Myocyte (in vitro differentiated cells): ENCODE measurements around the gene HIPK3. TPM values are rescaled to one million over a fixed set of nuclear protein-coding genes. Genes with fewer than 3 reads are reported as not detected.
A peak's percentile ranks its signal among the peaks of the same experiment; 100 is the strongest.
"Not testable (repeated sequence)": the region's sequence is repeated elsewhere in the genome, so short reads cannot be mapped to it uniquely, and the experiment has no call there.

ENCODE experiments used
- DNase-seq: peaks from one replicate; pipeline ENCODE4 v3.0.0-alpha.2; 2012; ENCODE audit warnings: low read depth
- polyA plus RNA-seq: library from polyadenylated mRNA; unstranded; fragments of >200 nt; gene quantifications from one replicate; pipeline ENCODE4 v1.2.1, GENCODE V29; 2012; ENCODE audit warnings: missing spikeins
- total RNA-seq: library from RNA; depleted of rRNA; stranded (reverse); fragments of >200 nt; gene quantifications from 2 replicates; pipeline ENCODE4 v1.2.3, GENCODE V29; 2014

The HIPK3 gene
- 166 and 185 TPM in 2 replicates for total RNA-seq
- polyA plus RNA-seq: 34.1 TPM

GRCh38 chr11:33257160-33257896, at the start of gene HIPK3:
Gene HIPK3 (plus strand): TSS chr11:33257381.
- peak; percentile 82 for DNase-seq

GRCh38 chr11:33207408-33207985, 49.7 kb upstream of the HIPK3 start:
- peak; percentile 56 for DNase-seq

DNA sequence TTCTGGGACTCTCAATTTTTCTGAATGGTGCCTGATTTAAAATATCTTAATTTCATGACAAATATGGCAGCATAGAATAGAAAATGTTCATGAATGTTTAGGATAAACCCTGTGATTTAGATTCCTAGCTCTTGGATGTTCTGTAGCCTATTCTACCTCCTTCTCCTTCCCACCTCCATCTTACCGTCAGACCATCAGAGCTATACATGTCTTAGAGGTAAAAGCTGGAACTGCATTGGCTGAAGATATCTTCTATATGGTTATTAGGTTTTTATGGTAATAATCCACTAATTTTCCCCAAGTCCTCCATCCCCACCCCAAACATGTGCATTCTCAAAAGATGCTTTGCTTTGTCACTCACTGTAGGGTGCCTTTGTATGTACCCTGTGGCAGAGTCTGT, 49.0 kb upstream of the HIPK3 start:
- no peak for DNase-seq

- no peak for DNase-seq
Measured at GRCh38 chr11:33211153-33211552, 46.0 kb upstream of the HIPK3 start.

DNA sequence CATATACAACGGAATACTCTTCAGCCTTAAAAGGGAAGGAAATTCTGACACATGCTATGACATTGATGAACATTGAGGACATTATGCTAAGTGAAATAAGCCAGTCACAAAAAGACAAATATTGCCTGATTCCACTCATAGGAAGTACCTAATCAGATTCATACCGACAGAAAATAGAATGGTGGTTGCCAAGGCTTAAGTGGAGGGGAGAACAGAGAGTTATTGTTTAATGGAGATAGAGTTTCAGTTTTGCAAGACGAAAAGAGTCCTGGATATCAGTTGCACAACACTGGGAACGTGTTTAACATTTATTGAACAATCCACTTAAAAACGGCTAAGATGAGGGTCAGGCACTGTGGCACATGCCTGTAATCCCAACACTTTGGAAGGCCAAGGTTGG, 45.6 kb upstream of the HIPK3 start:
- no peak for DNase-seq

DNA sequence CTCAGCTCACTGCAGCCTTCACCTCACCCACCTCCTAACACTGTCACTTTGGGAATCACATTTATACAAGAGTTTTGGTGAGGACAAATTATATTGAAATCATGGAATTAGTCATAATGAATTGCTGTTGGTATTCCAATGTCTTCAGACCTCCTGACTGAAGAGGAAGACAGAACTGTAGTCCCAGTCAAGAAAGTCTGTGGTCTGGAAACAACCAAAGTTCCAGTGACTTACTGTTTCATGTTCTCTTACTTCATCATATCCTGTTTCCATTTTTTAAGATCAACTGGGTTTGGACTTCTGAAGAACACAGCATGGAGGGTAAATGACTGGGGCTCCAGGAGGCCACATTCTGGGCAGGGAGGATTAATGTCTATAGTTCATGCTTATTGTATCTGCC, 43.0 kb upstream of the HIPK3 start:
- no peak for DNase-seq

DNA sequence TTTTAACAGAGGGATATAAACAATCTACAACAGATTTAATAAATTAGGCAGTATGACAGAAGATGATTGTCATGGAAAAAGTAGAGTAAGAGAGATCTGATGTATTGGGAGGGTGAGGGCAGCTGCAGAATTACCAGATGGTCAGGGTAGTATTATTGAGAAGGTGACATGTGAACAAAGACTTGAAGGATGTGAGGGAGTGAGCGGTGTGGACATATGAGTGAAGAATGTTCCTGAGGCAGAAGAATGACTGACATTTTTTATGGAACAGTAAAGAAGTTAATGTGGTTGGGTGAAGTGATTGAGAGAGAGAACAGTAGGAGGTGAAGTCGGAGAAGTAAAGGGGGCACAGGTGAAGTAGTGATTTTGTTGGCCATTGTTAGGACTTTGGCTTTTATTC, 42.4 kb upstream of the HIPK3 start:
- DNase-seq: no peak

GRCh38 chr11:33216676-33217075, 40.5 kb upstream of the HIPK3 start:
- DNase-seq: not testable (repeated sequence)

GRCh38 chr11:33222052-33222750, 35.0 kb upstream of the HIPK3 start:
- no peak for DNase-seq

- no peak for DNase-seq
Measured at GRCh38 chr11:33225371-33225770, 31.8 kb upstream of the HIPK3 start.

DNA sequence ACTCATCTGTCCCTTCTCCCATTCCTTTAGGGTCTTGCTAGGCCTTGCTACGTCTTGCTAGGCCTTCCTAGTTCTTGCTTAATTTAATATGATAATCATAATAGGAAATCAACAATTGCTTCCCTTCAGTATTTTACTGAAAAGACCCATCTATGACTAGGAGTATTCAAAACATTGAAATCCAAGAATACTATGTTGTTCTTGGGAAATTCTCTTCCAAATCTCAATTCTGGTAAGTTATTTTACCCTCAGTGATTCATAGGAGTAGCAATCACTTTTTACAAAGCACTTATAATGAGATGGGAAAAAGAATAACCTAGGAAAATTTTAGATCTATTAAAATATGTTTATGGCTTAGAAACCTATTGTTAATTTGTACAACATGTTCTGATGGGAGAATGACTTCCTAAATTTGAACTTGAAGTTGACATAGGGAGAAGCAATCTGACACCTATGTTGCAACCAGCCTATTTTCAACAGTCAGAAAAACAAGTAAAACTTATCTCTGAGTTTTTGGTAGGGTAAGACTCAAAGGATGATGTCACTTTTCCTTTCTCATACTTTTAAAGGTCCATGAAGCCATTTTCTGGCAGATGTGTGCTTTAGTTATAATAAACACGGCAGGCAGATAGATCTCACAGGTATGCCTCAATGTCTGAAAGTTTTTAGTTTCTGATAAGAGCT, 29.5 kb upstream of the HIPK3 start:
- DNase-seq: peak; percentile 14

DNA sequence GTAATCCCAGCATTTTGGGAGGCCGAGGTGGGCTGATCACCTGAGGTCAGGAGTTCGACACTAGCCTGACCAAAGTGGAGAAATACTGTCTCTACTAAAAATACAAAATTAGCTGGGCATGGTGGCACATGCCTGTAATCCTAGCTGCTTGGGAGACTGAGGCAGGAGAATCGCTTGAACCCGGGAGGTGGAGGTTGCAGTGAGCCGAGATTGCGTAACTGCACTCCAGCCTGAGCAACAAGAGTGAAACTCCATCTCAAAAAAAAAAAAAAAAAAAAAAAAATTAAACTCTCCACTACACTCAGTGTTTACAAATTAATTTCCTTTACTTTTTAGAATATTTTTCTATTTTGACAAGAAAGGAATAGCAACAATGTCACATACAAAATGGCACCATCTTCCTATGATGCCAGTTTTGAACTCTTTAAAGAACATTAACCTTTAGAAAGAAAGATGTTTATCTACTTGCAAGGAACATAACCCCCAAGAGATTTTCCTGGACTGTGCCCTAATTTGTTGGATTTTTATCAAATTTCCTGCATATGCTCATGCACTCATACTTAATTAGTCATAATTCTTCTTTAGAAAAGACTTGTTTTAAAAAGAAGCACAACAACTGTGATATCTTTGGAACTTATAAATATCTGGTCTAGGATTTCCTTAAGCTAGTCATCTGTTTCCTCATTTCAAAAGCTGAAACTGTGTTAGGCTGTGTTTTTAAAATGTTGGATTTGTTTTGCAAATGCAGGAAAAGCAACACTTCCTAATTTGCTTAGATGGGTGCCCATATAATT, 22.6 kb upstream of the HIPK3 start:
- DNase-seq: peak; percentile 22

DNA sequence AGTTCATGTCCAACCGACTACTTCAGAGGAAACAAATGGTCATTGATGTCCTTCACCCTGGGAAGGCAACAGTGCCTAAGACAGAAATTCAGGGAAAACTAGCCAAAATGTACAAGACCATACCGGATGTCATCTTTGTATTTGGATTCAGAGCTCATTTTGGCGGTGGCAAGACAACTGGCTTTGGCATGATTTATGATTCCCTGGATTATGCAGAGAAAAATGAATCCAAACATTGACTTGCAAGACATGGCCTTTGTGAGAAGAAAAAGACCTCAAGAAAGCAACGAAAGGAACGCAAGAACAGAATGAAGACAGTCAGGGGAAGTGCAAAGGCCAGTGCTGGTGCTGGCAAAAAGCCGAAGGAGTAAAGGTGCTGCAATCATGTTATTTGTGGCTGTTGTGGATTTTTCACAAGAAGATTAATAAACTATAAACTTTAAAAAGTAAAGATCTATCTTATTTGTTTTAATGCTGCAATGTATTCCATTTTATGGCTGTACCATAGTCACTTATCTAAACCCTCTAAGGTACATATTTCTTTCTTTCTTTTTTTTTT, 20.1 kb upstream of the HIPK3 start:
- DNase-seq: peak; percentile 24

DNA sequence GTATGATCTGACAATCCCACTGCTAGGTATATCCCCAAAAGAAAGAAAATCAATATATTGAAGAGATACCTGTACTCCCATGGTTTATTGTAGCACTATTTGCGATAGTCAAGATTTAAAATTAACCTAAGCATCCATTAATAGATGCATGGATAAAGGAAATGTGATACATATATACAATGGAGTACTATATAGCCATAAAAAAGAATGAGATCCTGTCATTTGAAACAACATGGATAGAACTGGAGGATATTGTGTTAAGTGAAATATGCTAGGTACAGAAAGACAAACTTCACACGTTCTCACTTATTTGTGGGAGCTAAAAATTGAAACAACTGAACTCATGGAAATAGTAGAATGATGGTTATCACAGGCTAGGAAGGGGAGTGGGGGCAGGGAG, 14.6 kb upstream of the HIPK3 start:
- no peak for DNase-seq

DNA sequence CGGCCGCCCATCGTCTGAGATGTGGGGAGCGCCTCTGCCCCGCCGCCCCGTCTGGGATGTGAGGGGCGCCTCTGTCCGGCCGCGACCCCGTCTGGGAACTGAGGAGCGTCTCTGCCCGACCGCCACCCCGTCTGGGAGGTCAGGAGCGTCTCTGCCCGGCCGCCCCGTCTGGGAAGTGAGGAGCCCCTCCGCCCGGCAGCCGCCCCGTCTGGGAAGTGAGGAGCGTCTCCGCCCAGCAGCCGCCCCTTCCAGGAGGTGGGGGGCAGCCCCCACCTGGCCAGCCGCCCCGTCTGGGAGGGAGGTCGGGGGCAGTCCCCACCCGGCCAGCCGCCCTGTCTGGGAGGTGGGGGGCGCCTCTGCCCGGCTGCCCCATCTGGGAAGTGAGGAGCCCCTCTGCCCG, 13.5 kb upstream of the HIPK3 start:
- not testable (repeated sequence) for DNase-seq

DNA sequence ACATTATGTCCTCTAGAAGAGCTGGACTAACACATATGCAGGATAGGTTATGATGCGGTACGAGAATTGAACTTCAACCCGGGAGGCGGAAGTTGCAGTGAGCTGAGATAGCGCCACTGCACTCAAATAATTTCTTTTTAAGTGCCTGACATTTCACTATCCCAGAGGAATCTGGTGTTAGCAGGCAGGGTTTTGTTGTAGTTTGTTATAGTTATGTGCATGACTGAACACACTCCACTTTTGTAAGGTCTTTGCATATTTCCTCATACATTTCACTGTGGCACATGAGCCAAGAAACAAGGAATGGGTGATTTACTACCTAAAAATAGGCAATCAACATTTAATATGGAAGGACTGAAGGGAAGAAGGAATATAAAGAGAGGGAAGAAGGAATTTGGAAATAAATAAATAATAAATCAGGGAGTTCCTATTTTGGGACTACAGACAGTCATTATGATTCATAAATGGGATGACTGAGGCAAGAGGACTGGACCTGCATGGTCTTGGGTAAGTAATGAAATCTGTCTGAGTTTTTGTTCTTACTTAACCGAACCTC, 8.7 kb upstream of the HIPK3 start:
- DNase-seq: peak; percentile 47

DNA sequence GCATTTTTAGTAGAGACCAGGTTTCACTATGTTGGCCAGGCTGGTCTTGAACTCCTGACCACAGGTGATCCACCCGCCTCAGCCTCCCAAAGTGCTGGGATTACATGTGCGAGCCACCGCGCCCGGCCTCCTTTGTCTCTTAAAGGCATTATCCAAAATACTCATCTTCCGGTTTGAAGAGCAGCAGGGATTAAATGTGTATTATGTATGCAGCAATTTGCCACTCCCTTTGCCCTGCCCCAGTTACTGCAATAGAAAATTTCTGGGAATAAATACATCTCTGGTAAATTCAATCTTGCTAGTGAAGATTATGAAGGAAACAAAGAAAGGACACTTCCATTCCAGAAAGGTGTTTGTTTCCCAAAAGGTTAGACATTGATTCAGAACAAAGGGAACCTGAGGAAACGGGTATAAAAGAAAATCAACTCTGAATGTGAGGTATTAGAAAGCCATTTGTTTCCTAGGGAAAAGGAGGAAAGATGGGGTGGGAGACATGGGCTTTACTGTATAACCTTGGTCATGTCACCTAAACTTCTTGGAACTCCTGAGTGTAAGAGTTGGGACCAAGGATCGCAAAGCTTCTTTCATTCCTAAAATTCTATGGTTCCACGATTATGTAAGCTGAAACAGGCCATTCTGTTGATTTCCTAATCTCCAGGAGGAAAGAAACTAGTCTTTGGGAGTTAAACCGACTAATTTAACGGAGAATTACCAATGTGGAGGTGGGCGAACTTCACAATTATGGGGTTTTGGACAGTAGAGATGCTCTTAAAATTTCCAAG, 959 bp upstream of the HIPK3 start:
- DNase-seq: no peak

GRCh38 chr11:33256813-33257159, 395 bp upstream of the HIPK3 start:
- no peak for DNase-seq

DNA sequence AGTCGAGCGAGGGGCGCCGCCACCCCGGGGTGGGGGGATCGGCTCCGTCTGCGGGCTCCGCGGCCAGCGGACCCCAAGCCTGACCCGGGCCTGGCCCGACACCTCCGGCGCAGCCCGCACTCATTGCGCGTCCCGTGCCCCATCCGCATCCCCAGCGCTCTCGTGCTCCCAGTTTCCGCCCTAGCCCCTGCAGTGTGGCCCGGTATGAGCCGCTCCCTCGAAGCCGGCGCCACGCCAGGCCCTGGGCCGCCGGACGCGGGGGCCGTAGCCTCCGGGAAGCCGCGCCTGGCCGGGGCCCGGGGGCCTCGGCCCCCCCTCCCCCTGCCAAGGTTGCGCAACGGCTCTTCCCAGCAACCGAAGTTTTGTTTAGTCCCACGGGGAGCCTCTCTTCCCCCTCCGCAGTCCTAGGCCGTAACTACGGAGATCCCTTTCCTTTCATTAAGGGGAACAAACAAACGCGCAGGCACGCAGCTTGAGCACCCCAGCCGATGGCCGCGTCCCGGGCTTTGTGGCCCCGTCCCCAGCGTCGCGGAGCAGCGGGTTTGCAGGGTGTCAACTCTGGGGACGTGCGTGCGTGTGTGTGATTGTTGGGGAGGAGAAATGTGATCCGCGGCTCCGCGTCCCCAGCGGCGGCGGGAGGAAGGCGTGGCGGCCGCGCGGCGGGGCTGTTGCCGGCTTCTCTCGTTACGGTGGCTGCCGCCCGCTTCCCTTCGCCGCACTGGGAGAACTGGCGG, 883 bp downstream of the HIPK3 start:
- peak; percentile 87 for DNase-seq
